ENCODE measurements around the gene ERICH4. TPM values are rescaled to one million over a fixed set of nuclear protein-coding genes. Genes with fewer than 3 reads are reported as not detected.

The ERICH4 gene
- total and polyA plus RNA-seq, 9 of the 15 experiments (the other 6 are each of a cell fraction or from before 2014, with no cell fraction given), result not detected

GRCh38 chr19:41437944-41438574 is 4.9 kb upstream of the ERICH4 start:
- FAIRE-seq, result no peak
- peaks cover 20% of the 10 kb centered on the region; the same call in 2 of the 3 replicates for H3K36me3 ChIP-seq (ENCODE audit: control insufficient read depth, insufficient read depth, low read length)
- ChIA-PET CTCF (ENCODE audit: low intra/inter-chr PET ratio) (interaction anchor here (0.6 kb wide), 1 partner anchor 125 kb away, joined by 5 read pairs; no protein-coding TSS in a partner anchor), POLR2A (interaction anchor here (0.6 to 3.0 kb wide), 3 partner anchors 10 to 173 kb away, joined by 3 to 15 read pairs (median 8); partner anchors contain the start of gene B3GNT8)
- no peak for TF ChIP-seq ZNF766 (CRISPR knock-in tag; conservative IDR thresholded peaks at IDR 0.05)
- TF ChIP-seq USF2 (CRISPR knock-in tag; IDR thresholded peaks at IDR 0.05), result no peak
- no peak for TF ChIP-seq ZNF197 (CRISPR knock-in tag; IDR thresholded peaks at IDR 0.05; ENCODE audit: low read depth)
- no peak for TF ChIP-seq NKRF (IDR thresholded peaks at IDR 0.05; ENCODE audit: borderline replicate concordance)
- no peak for TF ChIP-seq NFYB (IDR thresholded peaks at IDR 0.05; ENCODE audit: extremely low read depth, insufficient read length)
- no peak for TF ChIP-seq NFXL1 (CRISPR knock-in tag; IDR thresholded peaks at IDR 0.05)
- no peak for TF ChIP-seq TFAP4 (CRISPR knock-in tag; IDR thresholded peaks at IDR 0.05; ENCODE audit: borderline replicate concordance)
- TF ChIP-seq ZNF79 (CRISPR knock-in tag; IDR thresholded peaks at IDR 0.05; ENCODE audit: low read depth), result no peak
- no TSS peak for BruUV-seq (replicated peaks)
- no peak overlapping the region for H3K4me3 ChIP-seq
- H3K27me3 ChIP-seq (ENCODE audit: control insufficient read depth in 2 of 2, insufficient read depth in 2 of 2, low read length in 2 of 2), result no peaks in the 10 kb centered on the region
- no peak for ATAC-seq
- no peak overlapping the region for H3K4me2 ChIP-seq (ENCODE audit: insufficient read depth, low read length)
- H3K27ac ChIP-seq (ENCODE audit: extremely low read depth, low read depth, low read length), result no peak overlapping the region
- H3K9ac ChIP-seq (ENCODE audit: insufficient read depth in 1 of 2, low read depth in 2 of 2, low read length in 2 of 2), result no peak overlapping the region; a peak in 1 of 4 replicates
- H3K9me3 ChIP-seq (replicated peaks; ENCODE audit: control insufficient read depth, insufficient read depth, low read depth, low read length), result no peaks in the 10 kb centered on the region
- H3K79me2 ChIP-seq (ENCODE audit: control insufficient read depth, insufficient read depth, low read length), result peaks cover 10% of the 10 kb centered on the region
- intact Hi-C loops (cut with micrococcal nuclease), result loop anchor here (2.0 to 10.0 kb wide), 3 partner anchors 73 to 173 kb away; partner anchors contain the start of genes B9D2 and HNRNPUL1
- H3K4me1 ChIP-seq (replicated peaks in 1 of 2; ENCODE audit: control insufficient read depth in 2 of 2, insufficient read depth in 2 of 2, low read length in 2 of 2), result peaks cover 6 to 21% of the 10 kb centered on the region in 2 experiments; a peak in 4 of 5 replicates
- no peaks in the 10 kb centered on the region for H4K20me1 ChIP-seq (replicated peaks; ENCODE audit: control insufficient read depth, insufficient read depth, low read length)
- no peaks in the 10 kb centered on the region for H3K9me1 ChIP-seq (ENCODE audit: control insufficient read depth, insufficient read depth, low read length)
- in situ Hi-C loops (cut with MboI), result no loop called here
- H2AFZ ChIP-seq (ENCODE audit: low read depth, low read length), result no peak overlapping the region
- 86% methylated on average over 7 of the region's 7 CpGs for whole genome bisulfite sequencing (ENCODE audit: insufficient coverage, low coverage, missing lambda C conversion rate)
- no peak for DNase-seq (ENCODE audit: extremely low read depth in 1 of 4, low spot score in 3 of 4)
